ES-I3 (cell line): ENCODE data around the gene CCNA1.
A peak's percentile ranks its signal among the peaks of the same experiment; 100 is the strongest.

Experiments
- H3K36me3 ChIP-seq: 2 replicates; pipeline ENCODE4 v1.6.1; 2013; ENCODE audit warnings: mild to moderate bottlenecking, low read length, control low read depth, moderate library complexity; ENCODE audit not compliant: insufficient read depth
- H3K4me1 ChIP-seq: 2 replicates; pipeline ENCODE4 v1.6.1; 2013; ENCODE audit warnings: mild to moderate bottlenecking, control low read depth, low read length; ENCODE audit not compliant: insufficient read depth
- H3K9ac ChIP-seq: 2 replicates; pipeline ENCODE4 v1.6.1; 2013; ENCODE audit warnings: low read depth, mild to moderate bottlenecking, low read length, moderate library complexity
- H3K9me3 ChIP-seq: 2 replicates; pipeline ENCODE4 v1.6.1; 2013; ENCODE audit warnings: mild to moderate bottlenecking, low read length, moderate library complexity; ENCODE audit not compliant: control insufficient read depth, insufficient read depth

The CCNA1 gene

DNA sequence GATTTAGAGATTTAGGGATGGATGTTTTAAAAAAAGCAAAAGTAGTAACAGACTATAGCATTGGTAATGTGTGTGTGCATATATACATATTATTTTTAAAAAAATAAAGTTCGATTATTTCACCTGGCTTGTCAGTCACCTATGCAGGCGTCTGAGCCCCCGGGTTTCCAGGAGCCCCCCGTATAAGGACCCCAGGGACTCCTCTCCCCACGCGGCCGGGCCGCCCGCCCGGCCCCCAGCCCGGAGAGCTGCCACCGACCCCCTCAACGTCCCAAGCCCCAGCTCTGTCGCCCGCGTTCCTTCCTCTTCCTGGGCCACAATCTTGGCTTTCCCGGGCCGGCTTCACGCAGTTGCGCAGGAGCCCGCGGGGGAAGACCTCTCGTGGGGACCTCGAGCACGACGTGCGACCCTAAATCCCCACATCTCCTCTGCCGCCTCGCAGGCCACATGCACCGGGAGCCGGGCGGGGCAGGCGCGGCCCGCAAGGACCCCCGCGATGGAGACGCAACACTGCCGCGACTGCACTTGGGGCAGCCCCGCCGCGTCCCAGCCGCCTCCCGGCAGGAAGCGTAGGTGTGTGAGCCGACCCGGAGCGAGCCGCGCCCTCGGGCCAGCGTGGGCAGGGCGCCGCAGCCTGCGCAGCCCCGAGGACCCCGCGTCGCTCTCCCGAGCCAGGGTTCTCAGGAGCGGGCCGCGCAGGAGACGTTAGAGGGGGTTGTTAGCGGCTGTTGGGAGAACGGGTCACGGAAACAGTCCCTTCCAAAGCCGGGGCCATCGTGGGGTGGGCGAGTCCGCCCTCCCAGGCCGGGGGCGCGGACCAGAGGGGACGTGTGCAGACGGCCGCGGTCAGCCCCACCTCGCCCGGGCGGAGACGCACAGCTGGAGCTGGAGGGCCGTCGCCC, 840 bp upstream of the CCNA1 start:
- Histone ChIP-seq H3K36me3 (no peaks in the 10 kb centered on the region), H3K9ac (peak overlapping the region; percentile 78)

DNA sequence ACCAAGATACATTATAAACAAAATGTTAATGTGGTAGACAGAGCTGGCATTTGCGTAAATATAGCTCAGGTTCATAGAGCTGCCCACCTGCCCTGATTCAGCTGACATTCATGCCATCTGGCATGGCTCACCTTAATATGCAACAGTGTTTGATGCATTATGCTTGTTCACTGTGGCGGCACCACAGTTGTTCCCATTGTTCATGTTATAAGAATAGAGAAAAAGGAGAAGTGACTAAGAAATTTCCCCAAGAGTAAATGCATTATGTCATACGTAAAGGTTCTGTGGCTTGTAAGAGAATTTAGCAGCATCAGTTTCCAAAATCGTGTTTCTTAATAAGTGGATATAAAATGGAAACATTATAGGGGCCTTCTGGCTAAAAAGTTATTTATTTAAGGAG, 4.5 kb downstream of the CCNA1 start:
- Histone ChIP-seq H3K4me1 (no peaks in the 10 kb centered on the region), H3K36me3 (no peaks in the 10 kb centered on the region), H3K9me3 (no peaks in the 10 kb centered on the region; the same call in 1 of the 2 replicates), H3K9ac (no peak overlapping the region)

More for the DNA sequence above, 840 bp upstream of the CCNA1 start:
- Histone ChIP-seq H3K4me1 (0 out of 2 replicates have a peak, but pooled peaks cover 3% of the 10 kb centered on the region), H3K9me3 (no peaks in the 10 kb centered on the region)

DNA sequence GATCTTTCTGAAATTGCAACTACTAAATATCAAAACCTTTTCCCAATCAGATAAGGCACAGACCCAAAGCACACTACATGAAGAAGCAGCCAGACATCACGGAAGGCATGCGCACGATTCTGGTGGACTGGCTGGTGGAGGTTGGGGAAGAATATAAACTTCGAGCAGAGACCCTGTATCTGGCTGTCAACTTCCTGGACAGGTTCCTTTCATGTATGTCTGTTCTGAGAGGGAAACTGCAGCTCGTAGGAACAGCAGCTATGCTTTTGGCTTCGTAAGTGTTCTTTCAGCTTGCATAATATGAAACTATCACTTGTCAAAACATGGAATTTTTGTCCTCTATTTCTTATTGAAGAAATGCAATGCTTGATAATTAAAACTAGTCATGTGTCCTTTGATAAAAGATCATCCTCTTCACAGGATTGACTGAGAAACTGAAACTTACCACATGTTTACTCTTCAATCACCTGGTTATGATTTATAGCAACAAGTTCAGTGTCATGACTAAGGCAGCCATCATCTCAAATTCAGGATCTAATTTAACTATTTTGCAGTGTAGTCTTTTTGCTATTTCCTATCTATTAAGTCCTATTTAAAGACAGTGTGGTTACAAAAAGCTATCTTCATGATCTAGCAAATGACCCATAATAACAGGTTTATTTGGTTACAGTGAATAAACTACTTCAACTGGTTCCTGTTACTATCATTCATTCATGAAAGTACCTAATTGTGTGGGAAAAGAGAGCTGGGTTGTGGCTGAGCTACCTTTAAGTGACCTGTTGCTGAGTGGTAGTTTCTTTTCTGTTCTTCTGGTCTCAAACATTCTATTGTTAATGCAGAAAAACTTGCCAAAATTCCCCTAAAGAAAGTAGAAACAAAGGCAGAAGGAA, 6.5 kb downstream of the CCNA1 start:
- H3K4me1 ChIP-seq, result no peaks in the 10 kb centered on the region
- H3K9me3 ChIP-seq, result no peaks in the 10 kb centered on the region; the same call in 1 of the 2 replicates
- H3K36me3 ChIP-seq, result no peaks in the 10 kb centered on the region
- no peak overlapping the region for H3K9ac ChIP-seq

DNA sequence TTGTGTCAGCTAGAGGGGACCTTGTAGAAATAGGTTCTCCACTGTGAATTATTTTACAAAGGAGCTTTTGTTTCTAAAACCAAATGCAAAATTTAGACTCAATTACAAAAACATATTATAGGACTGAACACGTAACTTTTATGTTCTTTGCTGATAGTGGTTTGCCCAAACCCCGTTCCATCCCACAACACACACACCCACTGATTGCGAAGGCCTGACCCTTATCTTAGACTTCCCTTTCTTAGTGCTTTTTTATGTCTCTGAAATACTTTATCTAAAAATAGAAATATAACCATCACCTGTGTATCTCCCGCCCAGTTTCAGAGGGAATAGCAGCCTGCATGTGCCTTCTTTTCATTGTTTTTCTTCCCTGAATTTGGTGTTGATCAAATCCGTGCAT, 13.0 kb downstream of the CCNA1 start:
- Histone ChIP-seq H3K36me3 (no peaks in the 10 kb centered on the region), H3K9me3 (no peaks in the 10 kb centered on the region; the same call in 1 of the 2 replicates), H3K9ac (no peak overlapping the region), H3K4me1 (no peaks in the 10 kb centered on the region)

DNA sequence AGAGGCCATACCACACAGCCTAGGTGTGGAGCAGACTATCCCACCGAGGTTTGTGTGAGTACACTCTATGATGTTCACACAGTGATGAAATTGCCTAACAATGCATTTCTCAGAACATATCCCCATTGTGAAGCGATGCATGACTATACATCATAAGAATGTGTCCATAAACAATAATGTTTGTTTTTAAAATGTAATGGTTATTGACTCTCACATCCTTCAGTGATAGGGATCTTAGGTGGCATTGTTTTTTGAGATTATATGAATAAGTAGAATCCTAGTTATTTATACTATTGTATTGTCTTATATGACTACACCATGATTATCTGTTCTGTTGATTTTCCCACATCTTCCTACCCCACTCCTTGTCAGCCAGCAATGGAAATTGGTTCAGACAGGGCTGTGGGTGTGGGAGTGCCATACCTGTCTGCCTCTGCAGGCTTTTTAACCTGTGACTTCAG, 13.6 kb downstream of the CCNA1 start:
- Histone ChIP-seq H3K9me3 (no peaks in the 10 kb centered on the region; the same call in 1 of the 2 replicates), H3K9ac (no peak overlapping the region), H3K4me1 (no peaks in the 10 kb centered on the region), H3K36me3 (no peaks in the 10 kb centered on the region)

DNA sequence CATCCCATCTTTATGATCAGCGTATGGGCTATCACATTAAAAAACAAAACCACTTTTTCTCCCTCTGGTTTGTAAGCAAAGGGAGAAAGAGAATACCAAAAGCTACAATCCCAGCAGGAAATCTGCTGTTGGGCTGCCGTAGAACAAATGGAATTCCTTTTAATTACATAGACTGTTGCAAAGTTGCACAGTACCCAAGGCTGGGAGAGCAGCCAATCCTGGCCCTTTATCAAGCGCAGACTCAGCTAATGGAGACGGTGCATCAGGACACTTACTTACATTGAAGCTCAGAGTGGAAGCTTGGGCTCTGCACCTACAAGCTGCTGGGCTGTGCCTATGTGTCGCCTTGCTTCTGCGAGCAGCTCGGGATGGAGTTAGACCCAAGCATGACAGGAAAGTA, 15.2 kb downstream of the CCNA1 start:
- H3K9ac ChIP-seq, result no peak overlapping the region
- no peaks in the 10 kb centered on the region for H3K4me1 ChIP-seq
- H3K9me3 ChIP-seq, result no peaks in the 10 kb centered on the region
- no peaks in the 10 kb centered on the region for H3K36me3 ChIP-seq

DNA sequence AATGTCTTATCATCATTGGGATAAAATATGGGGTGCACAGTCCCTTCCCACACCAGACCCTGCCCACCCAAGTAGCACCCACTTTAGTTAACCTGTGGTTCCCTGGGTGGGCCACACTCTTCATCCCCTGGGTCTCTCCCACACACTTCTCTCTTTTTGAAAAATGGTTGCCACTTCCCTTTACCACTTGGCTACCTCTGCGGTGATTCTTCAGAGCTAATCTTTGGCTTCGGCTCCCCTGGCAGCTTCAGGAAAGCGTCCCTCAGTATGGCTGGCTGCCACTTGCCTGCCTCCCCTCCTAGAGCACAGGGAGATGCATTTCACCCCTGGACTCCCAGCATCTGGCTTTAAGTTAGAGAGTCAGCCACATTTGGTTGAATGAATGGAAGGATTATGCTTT, 18.2 kb downstream of the CCNA1 start:
- Histone ChIP-seq H3K36me3 (no peaks in the 10 kb centered on the region), H3K9ac (no peak overlapping the region), H3K9me3 (no peaks in the 10 kb centered on the region), H3K4me1 (peaks cover 4% of the 10 kb centered on the region; the same call in 1 of the 2 replicates)

DNA sequence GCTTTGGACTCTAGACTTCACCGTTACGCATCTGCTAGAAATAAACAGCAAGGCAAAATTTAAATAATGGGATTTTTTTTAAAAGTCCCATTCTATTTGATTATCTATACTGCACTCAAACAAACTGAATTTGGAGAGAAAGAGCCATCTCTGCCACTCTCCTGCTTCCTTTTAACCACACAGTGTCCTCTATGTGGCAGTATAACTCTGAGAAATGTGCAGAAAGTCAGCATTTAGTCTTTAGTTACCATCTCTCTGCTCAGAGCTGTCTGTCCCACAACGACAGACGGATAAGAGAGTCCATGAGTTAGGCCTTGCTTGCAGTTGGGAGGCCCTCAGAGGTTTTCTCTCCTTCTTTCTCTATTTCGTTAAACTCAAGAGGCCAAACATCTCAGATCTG, 21.2 kb downstream of the CCNA1 start:
- Histone ChIP-seq H3K36me3 (no peaks in the 10 kb centered on the region), H3K4me1 (peaks cover 4% of the 10 kb centered on the region; the same call in 1 of the 2 replicates), H3K9me3 (no peaks in the 10 kb centered on the region), H3K9ac (no peak overlapping the region)

DNA sequence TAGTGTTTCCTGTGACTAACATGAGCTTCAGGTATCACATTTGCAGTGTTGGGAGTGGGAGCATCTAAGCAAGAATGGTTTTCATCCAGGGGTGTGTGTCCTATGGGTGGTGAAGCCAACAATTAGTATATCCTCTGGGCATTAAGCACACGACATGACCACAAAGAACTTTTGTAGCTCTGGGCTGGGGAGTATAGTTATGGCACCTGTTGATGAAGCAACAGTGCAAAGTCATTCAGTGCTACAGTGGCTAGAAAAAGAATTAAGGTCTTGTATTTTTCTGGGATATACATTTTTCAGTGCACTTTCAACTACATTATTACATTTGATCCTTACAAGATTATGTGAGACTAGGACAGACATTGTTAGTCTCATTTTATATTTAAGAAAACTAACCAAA, 21.8 kb downstream of the CCNA1 start:
- Histone ChIP-seq H3K9me3 (no peaks in the 10 kb centered on the region), H3K9ac (no peak overlapping the region), H3K36me3 (no peaks in the 10 kb centered on the region), H3K4me1 (peaks cover 4% of the 10 kb centered on the region; the same call in 1 of the 2 replicates)

DNA sequence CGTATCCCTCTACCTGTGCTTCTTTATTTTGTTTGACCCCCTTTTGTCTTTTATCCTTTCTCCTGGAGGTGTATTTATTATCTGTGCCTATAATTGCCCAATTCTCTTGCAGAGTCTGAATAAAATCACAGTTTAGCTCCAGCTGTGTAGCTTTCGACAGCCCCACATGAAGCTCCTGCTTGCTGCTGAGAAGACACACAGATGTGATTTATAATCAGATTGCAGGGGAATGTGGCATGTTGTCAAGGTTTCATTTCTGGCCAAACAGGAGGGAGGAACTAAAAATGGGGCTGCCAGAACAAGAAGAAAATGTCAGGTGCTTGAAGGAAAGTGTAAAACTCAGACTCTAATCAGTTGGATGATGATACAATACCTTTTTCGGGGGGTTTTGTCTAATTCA, 22.7 kb downstream of the CCNA1 start:
- peaks cover 4% of the 10 kb centered on the region; the same call in 1 of the 2 replicates for H3K4me1 ChIP-seq
- H3K36me3 ChIP-seq, result no peaks in the 10 kb centered on the region
- H3K9ac ChIP-seq, result no peak overlapping the region
- no peaks in the 10 kb centered on the region for H3K9me3 ChIP-seq

DNA sequence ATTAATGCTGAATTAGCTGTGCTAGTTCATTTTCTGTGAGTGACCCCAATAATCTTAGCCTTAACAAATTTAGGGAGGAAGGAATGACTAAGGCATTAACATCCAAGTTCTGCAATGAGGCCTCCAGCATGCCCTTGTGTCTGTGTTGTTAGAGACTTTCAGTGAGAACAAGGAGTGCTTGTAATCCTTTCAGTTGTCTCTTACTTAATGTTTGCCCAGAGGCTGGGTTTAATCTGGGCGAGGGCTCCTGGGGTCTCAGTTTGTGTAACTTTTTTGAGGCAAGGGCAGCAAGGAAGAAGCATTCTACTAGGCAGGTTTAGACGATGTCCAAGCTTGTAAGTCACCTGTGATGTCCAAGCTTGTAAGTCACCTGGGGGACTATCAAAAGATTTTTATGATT, 24.3 kb downstream of the CCNA1 start:
- Histone ChIP-seq H3K36me3 (no peaks in the 10 kb centered on the region), H3K9ac (no peak overlapping the region), H3K9me3 (no peaks in the 10 kb centered on the region), H3K4me1 (peaks cover 4% of the 10 kb centered on the region; the same call in 1 of the 2 replicates)

DNA sequence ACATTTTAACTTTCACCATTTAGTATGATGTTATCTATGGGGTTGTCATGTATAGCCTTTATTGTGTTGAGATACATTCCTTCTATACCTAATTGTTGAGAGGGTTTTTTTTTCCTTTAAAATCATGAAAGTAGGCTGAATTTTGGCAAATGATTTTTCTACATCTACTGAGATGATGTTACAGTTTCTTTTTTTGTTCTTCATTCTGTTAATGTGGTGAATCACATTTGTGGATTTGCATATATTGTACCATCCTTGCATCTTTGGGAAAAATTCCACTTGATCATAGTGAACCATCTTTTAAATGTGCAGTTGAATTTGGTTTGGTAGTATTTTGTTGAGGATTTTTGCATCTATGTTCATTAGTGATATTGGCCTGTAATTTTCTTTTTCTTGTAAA, 29.2 kb downstream of the CCNA1 start:
- Histone ChIP-seq H3K9ac (no peak overlapping the region), H3K9me3 (no peaks in the 10 kb centered on the region), H3K4me1 (no peaks in the 10 kb centered on the region), H3K36me3 (no peaks in the 10 kb centered on the region)

DNA sequence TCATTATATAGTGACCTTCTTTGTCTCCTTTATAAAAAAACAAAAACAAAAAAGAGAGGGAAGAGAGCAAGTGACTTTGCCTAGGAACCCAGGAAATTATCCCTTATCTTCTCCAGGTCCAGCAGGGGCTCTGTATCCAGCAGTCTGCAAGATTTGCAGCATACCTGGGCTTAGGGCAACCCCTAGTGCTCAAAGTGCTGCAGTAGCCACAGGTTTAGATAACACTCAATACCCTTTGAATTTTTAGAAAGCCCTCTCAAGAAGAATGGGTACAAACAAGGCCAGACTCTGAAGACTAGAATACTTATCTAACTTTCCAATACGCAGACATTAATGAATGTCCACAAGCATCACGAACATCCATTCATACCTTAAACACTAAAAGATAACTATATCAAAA, 43.2 kb downstream of the CCNA1 start:
- Histone ChIP-seq H3K4me1 (no peaks in the 10 kb centered on the region), H3K36me3 (no peaks in the 10 kb centered on the region), H3K9ac (no peak overlapping the region), H3K9me3 (peaks cover 8% of the 10 kb centered on the region; the same call in 1 of the 2 replicates)

DNA sequence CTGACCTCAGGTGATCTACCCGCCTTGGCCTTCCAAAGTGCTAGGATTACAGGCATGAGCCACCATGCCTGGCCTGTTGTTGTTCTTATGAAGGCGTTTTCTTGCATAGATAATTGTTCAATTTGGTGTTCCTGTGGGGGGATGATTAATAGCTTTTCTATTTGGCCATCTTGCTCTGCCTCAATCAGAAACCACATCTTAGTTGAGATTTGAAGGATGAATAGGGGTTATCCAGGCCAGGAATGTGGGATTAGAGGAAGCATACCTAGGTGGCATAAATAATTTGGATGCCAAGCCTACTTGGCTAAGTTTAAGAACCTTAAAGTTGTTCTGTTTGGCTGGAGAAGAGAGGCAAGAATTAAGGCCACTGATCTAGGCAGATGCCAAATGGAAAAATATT, 44.4 kb downstream of the CCNA1 start:
- Histone ChIP-seq H3K9ac (no peak overlapping the region), H3K9me3 (peaks cover 8% of the 10 kb centered on the region; the same call in 1 of the 2 replicates), H3K4me1 (no peaks in the 10 kb centered on the region), H3K36me3 (no peaks in the 10 kb centered on the region)
